Common myeloid progenitor, CD34-positive (primary cell): ENCODE data around the gene PTPRG.

Source experiments
- CTCF ChIA-PET: fragments of 350-600 bp; sonication (Branson Sonifier 250); formaldehyde crosslinking; loops from one replicate; lab custom pipeline; 2021; ENCODE audit warnings: antibody characterized with exemption; lab: Charles Lee
- POLR2A ChIA-PET: fragments of 350-600 bp; sonication (Branson Sonifier 250); formaldehyde crosslinking; loops from one replicate; lab custom pipeline; 2021; ENCODE audit warnings: antibody characterized with exemption; lab: Charles Lee
- DNase-seq, 3 donors: peaks; one replicate each; pipeline versions ENCODE4 v3.0.0 to v3.0.0-alpha.2; 2013
- H3K27ac ChIP-seq, 2 experiments: 1 replicate in 1 of 2; 2 replicates in 1 of 2; pipeline ENCODE4 v1.7.0; 2013; ENCODE audit warnings: inconsistent platforms in 2 of 2, low read length in 2 of 2, mild to moderate bottlenecking in 2 of 2, low read depth in 1 of 2, moderate library complexity in 1 of 2; ENCODE audit not compliant: severe bottlenecking in 2 of 2, insufficient read depth in 1 of 2, poor library complexity in 1 of 2
- H3K27me3 ChIP-seq, 5 experiments: replicated peaks in 2 of 5; 1 replicate in 3 of 5; 2 replicates in 2 of 5; pipeline versions ENCODE4 v1.6.1 to v1.7.0; 2013; ENCODE audit warnings: low read length in 4 of 5, mild to moderate bottlenecking in 2 of 5, moderate library complexity in 2 of 5, inconsistent platforms in 1 of 5; ENCODE audit not compliant: insufficient read depth in 5 of 5, control insufficient read depth in 4 of 5
- H3K36me3 ChIP-seq, 4 experiments: 1 replicate in 2 of 4; 2 replicates in 2 of 4; pipeline versions ENCODE4 v1.6.1 to v1.7.0; 2013; ENCODE audit warnings: low read length in 3 of 4, control low read depth in 1 of 4, mild to moderate bottlenecking in 1 of 4; ENCODE audit not compliant: control insufficient read depth in 4 of 4, insufficient read depth in 4 of 4
- H3K4me1 ChIP-seq, 4 experiments: 1 replicate in 3 of 4; 2 replicates in 1 of 4; pipeline versions ENCODE4 v1.6.1 to v1.7.1; 2013; ENCODE audit warnings: low read length in 3 of 4, mild to moderate bottlenecking in 3 of 4, control low read depth in 1 of 4, inconsistent platforms in 1 of 4, moderate library complexity in 1 of 4; ENCODE audit not compliant: control insufficient read depth in 4 of 4, insufficient read depth in 4 of 4; ENCODE audit errors: control extremely low read depth in 1 of 4
- H3K4me3 ChIP-seq, 7 experiments: 1 replicate in 4 of 7; 2 replicates in 3 of 7; pipeline versions ENCODE4 v1.5.1 to v1.7.0; 2013; ENCODE audit warnings: mild to moderate bottlenecking in 7 of 7, low read length in 6 of 7, moderate library complexity in 6 of 7, inconsistent platforms in 2 of 7, low read depth in 2 of 7, control low read depth in 1 of 7; ENCODE audit not compliant: insufficient read depth in 4 of 7, control insufficient read depth in 1 of 7; ENCODE audit errors: extremely low read depth in 1 of 7
- H3K9me3 ChIP-seq, 5 experiments: 1 replicate in 4 of 5; 2 replicates in 1 of 5; pipeline versions ENCODE4 v1.6.1 to v1.7.1; 2013; ENCODE audit warnings: low read length in 4 of 5, mild to moderate bottlenecking in 2 of 5, inconsistent platforms in 1 of 5, low read depth in 1 of 5, moderate library complexity in 1 of 5; ENCODE audit not compliant: control insufficient read depth in 4 of 5, insufficient read depth in 2 of 5; ENCODE audit errors: control extremely low read depth in 1 of 5
- WGBS: methylation state at CpG from one replicate; pipeline ENCODE4 v1.1.5; 2013; ENCODE audit not compliant: insufficient coverage; 5-methylcytosine and 5-hydroxymethylcytosine counted together

The PTPRG gene

DNA sequence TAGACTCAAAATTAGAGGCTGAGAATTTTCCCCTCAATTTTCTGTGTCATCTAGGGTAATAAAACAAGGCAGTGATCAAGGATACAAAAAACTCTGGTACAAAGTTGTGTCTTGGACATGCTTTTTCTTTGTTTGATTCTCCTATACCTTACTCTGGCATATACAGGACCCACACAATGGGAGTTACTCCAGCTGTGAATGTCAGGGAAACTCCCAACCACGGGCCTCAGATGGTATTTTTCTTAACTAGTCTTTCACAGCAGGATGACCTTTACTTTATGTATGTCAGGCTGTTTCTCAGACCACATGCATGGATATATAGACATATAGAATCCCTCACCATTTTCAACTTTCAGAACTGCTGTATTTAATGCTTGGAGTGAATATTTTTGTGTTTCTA, 770.6 kb downstream of the PTPRG start:
- Histone ChIP-seq H3K27ac (no peak overlapping the region), H3K36me3 (no peaks in the 10 kb centered on the region), H3K4me1 (no peaks in the 10 kb centered on the region), H3K4me3 (no peak overlapping the region), H3K9me3 (no peaks in the 10 kb centered on the region), H3K27me3 (no peaks in the 10 kb centered on the region)
- ChIA-PET POLR2A (no interaction called here), CTCF (interaction anchor here (0.7 to 1.3 kb wide), 6 partner anchors 9 to 227 kb away, joined by 3 to 5 read pairs (median 3); no protein-coding TSS in a partner anchor)
- DNase-seq, result no peak
- no CpG with 5 or more reads among the region's 1 CpG for WGBS

DNA sequence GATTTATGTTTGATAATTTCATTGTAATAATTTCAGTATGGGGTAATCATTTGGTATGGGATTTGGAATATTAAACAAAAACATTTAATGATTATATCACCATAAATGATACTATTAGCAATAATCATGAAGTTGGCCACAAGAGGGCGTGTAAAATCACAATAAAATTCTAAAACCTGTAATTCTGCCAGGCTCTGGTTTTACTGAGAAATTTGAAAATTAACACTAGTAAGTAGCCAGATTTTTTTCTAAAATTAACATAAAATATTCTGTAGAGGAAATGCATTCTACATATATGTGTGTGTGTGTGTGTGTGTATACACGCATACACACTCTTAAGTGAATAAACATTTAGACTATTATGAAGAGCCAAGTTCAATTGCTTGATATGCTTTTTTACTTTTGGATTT, 771.5 kb downstream of the PTPRG start:
- Histone ChIP-seq H3K27ac (no peak overlapping the region), H3K27me3 (no peaks in the 10 kb centered on the region), H3K4me3 (no peak overlapping the region), H3K9me3 (no peaks in the 10 kb centered on the region), H3K36me3 (no peaks in the 10 kb centered on the region), H3K4me1 (no peaks in the 10 kb centered on the region)
- no CpG with 5 or more reads among the region's 2 CpGs for WGBS
- POLR2A ChIA-PET, result no interaction called here
- CTCF ChIA-PET, result interaction anchor here (0.8 to 1.3 kb wide), 3 partner anchors 16 to 227 kb away, joined by 3 read pairs; no protein-coding TSS in a partner anchor
- DNase-seq, result peak; percentile 12 to 22 (median 19)

DNA sequence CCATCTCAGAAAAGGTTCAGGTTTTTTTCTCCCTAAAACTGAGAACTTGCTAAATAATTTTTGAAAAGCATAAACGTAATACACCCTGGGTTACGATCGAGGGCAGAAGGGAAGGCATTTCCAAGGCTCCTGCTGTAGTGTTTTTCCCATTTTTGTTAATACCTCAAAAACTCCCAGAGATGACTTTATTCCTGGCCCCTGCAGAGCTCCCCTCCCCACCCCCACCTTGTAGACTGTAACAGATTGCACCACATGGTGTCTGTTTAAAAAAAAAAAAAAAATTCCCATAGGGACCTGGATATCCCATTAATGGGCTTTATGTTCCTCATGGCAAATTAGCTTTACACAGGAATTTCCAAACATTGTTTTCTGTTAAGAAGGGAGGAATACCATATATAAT, 773.8 kb downstream of the PTPRG start:
- ChIA-PET POLR2A (no interaction called here), CTCF (interaction anchor here (1.4 kb wide), 1 partner anchor 130 kb away, joined by 3 read pairs; no protein-coding TSS in a partner anchor)
- no peak for DNase-seq
- Histone ChIP-seq H3K27me3 (no peaks in the 10 kb centered on the region), H3K36me3 (no peaks in the 10 kb centered on the region), H3K27ac (no peak overlapping the region), H3K4me1 (no peaks in the 10 kb centered on the region), H3K4me3 (no peak overlapping the region), H3K9me3 (no peaks in the 10 kb centered on the region)
- WGBS, result 96% methylated on average over 3 of the region's 3 CpGs

DNA sequence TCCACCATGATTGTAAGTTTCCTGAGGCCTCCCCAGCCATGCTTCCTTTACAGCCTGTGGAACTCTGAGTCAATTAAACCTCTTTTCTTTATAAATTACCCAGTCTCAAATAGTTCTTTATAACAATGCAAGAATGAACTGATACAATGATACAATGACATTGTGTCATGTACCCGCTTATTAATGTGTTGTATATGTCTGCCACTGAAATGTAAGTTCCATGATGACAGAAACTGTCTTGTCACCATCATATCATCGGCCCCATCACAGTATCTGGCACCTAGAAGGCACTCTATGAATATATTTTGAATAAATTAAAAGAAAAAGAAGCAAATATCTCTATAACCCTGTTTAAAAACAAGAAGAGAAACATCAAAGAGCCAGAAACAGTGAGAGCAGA, 782.4 kb downstream of the PTPRG start:
- ChIA-PET POLR2A (no interaction called here), CTCF (no interaction called here)
- Histone ChIP-seq H3K4me3 (no peak overlapping the region), H3K27me3 (peaks cover 0 to 3% (median 0%) of the 10 kb centered on the region in 5 experiments), H3K27ac (no peak overlapping the region), H3K4me1 (no peaks in the 10 kb centered on the region), H3K36me3 (no peaks in the 10 kb centered on the region), H3K9me3 (no peaks in the 10 kb centered on the region)
- whole genome bisulfite sequencing, result no CpG with 5 or more reads among the region's 2 CpGs
- no peak for DNase-seq
